PC-3 (cell line): ENCODE results near the gene BCAS4. TPM values are rescaled to one million over a fixed set of nuclear protein-coding genes. Genes with fewer than 3 reads are reported as not detected.

Source experiments
- ATAC-seq: fragments of 200-7000 bp; cut with Tn5 transposase; 2 replicates; pipeline ENCODE4 v1.9.1; 2020; ENCODE audit warnings: mild to moderate bottlenecking, moderate library complexity
- BruUV-seq: library from RNA; stranded (reverse); fragments of 400-500 nt; replicated peaks from 2 replicates; lab custom pipeline; 2021; lab: Mats Ljungman, UMichigan
- CTCF ChIA-PET: fragments of 300-600 bp; sonication (Branson Sonifier 250); formaldehyde crosslinking; loops from one replicate; lab custom pipeline; 2022; ENCODE audit warnings: antibody characterized with exemption; lab: Charles Lee
- POLR2A ChIA-PET: fragments of 300-600 bp; sonication (Branson Sonifier 250); formaldehyde crosslinking; loops from one replicate; lab custom pipeline; 2022; ENCODE audit warnings: antibody characterized with exemption; ENCODE audit not compliant: unreplicated experiment; lab: Charles Lee
- DNase-seq: peaks from one replicate; pipeline ENCODE4 v3.0.0-alpha.2; 2015
- H2AFZ ChIP-seq: fragments of 300-600 bp; sonication (generic); 2 replicates; pipeline ENCODE4 v1.6.0; 2016; ENCODE audit warnings: antibody characterized with exemption, low read length
- H3F3A ChIP-seq: fragments of 300-600 bp; sonication (generic); one replicate; pipeline ENCODE4 v1.6.0; 2017; ENCODE audit warnings: antibody characterized with exemption, low read length, control low read depth, mild to moderate bottlenecking; ENCODE audit not compliant: unreplicated experiment
- H3K27ac ChIP-seq: fragments of 300-600 bp; sonication (generic); 2 replicates; pipeline ENCODE4 v1.5.1; 2016; ENCODE audit warnings: mild to moderate bottlenecking, low read length
- H3K27me3 ChIP-seq: fragments of 300-600 bp; sonication (generic); 2 replicates; pipeline ENCODE4 v1.6.1; 2016; ENCODE audit warnings: low read length, mixed read lengths
- H3K36me3 ChIP-seq: fragments of 300-600 bp; sonication (generic); 2 replicates; pipeline ENCODE4 v1.6.1; 2016; ENCODE audit warnings: low read depth, mixed run types, low read length, mixed read lengths
- H3K4me1 ChIP-seq: fragments of 300-600 bp; sonication (generic); 2 replicates; pipeline ENCODE4 v1.5.1; 2016; ENCODE audit warnings: low read length; ENCODE audit not compliant: insufficient read depth
- H3K4me2 ChIP-seq: fragments of 300-600 bp; sonication (generic); 2 replicates; pipeline ENCODE4 v1.6.0; 2016; ENCODE audit warnings: low read length
- H3K4me3 ChIP-seq: fragments of 300-600 bp; sonication (generic); 2 replicates; pipeline ENCODE4 v1.5.1; 2016; ENCODE audit warnings: mild to moderate bottlenecking, low read length, mixed read lengths
- H3K79me2 ChIP-seq: fragments of 300-600 bp; sonication (generic); 2 replicates; pipeline ENCODE4 v1.6.1; 2017; ENCODE audit warnings: low read length, mixed read lengths
- H3K9ac ChIP-seq: fragments of 300-600 bp; sonication (generic); 2 replicates; pipeline ENCODE4 v1.6.0; 2016; ENCODE audit warnings: mild to moderate bottlenecking, low read length
- H3K9me2 ChIP-seq: fragments of 300-600 bp; sonication (generic); replicated peaks from 2 replicates; pipeline ENCODE4 v1.6.1; 2016; ENCODE audit warnings: mixed run types, low read length, mixed read lengths
- H3K9me3 ChIP-seq: fragments of 300-600 bp; sonication (generic); 2 replicates; pipeline ENCODE4 v1.6.1; 2016; ENCODE audit warnings: low read length, mixed read lengths
- H4K20me1 ChIP-seq: fragments of 300-600 bp; sonication (generic); 2 replicates; pipeline ENCODE4 v1.6.1; 2016; ENCODE audit warnings: low read length, mixed read lengths
- EZH2 ChIP-seq: fragments of 300-600 bp; sonication (generic); IDR thresholded peaks from one replicate; pipeline ENCODE4 v1.6.1; 2017; ENCODE audit warnings: antibody characterized with exemption, mild to moderate bottlenecking, low read length; ENCODE audit not compliant: unreplicated experiment
- EZH2phosphoT487 ChIP-seq: fragments of 300-600 bp; sonication (generic); IDR thresholded peaks from 2 replicates; pipeline ENCODE4 v1.6.1; 2018; ENCODE audit warnings: mild to moderate bottlenecking, antibody characterized with exemption, low read length, borderline replicate concordance
- intact Hi-C: fragments of 100-400 bp; cut with micrococcal nuclease; formaldehyde crosslinking; loops from 2 replicates; pipeline ENCODE4 v1.9.0; 2023
- total RNA-seq: library from RNA; depleted of rRNA; stranded (reverse); fragments of >200 nt; gene quantifications from 2 replicates; pipeline ENCODE4 v1.2.3, GENCODE V29; 2014
- TF ChIP-seq, protein P1 (sequence below): fragments of 300-600 bp; sonication (generic); conservative IDR thresholded peaks from 2 replicates; pipeline ENCODE4 v1.5.1; 2017; ENCODE audit warnings: antibody characterized with exemption, low read depth, mild to moderate bottlenecking, low read length

BCAS4 gene
- total RNA-seq, 1 experiment from 2014 or later = 56.9 TPM

DNA sequence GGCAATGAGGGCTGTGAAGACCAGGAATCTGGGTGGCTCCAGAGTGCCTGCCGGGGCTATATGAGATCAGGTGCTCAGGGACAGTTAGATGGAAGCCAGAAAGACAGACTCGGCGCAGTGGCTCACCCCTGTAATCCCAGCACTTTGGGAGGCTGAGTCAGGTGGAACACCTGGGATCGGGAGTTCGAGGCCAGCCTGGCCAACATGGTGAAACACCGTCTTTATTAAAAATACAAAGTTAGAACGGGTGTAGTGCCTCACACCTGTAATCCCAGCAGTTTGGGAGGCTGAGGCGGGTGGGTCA lies 43.4 kb downstream of the BCAS4 start:
- no peak overlapping the region for H3K9ac ChIP-seq
- BruUV-seq = no TSS peak
- TF ChIP-seq EZH2phosphoT487 (no peak), EZH2 (no peak)
- TF ChIP-seq, protein P1, sequence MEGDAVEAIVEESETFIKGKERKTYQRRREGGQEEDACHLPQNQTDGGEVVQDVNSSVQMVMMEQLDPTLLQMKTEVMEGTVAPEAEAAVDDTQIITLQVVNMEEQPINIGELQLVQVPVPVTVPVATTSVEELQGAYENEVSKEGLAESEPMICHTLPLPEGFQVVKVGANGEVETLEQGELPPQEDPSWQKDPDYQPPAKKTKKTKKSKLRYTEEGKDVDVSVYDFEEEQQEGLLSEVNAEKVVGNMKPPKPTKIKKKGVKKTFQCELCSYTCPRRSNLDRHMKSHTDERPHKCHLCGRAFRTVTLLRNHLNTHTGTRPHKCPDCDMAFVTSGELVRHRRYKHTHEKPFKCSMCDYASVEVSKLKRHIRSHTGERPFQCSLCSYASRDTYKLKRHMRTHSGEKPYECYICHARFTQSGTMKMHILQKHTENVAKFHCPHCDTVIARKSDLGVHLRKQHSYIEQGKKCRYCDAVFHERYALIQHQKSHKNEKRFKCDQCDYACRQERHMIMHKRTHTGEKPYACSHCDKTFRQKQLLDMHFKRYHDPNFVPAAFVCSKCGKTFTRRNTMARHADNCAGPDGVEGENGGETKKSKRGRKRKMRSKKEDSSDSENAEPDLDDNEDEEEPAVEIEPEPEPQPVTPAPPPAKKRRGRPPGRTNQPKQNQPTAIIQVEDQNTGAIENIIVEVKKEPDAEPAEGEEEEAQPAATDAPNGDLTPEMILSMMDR = no peak

DNA sequence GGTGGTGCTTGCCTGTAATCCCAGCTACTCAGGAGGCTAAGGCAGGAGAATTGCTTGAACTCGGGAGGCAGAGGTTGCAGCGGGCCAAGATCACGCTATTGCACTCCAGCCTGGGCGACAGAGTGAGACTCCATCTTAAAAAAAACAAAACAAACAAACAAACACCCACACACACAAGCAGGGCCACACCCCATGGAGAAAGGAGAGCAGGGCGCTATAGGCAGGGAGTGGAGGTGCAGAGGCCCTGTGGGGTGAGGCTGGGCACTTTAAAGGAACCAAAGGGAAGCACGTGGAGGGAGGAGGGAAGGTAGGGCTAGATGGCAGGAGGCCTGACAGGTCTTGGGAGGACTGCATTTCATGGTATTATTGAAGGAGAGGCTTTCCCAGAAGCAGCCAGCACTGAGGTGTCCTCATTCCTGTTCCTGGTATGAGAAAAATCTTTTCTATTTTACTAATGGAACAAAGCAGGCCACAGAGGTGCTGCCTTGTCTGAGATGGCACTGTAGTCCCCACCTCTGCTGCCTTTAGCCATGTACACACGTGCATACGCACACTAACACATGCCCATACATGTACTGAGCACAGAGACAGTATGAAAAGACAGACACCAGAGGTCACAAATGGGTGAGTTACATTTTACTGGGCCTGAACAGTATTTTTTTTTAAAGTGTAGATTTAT lies 44.0 kb downstream of the BCAS4 start:
- BruUV-seq = no TSS peak
- Histone ChIP-seq H2AFZ (no peak overlapping the region), H3K4me2 (no peak overlapping the region), H3K4me1 (no peaks in the 10 kb centered on the region), H3K27ac (no peak overlapping the region), H3K9me3 (no peaks in the 10 kb centered on the region), H3K36me3 (no peaks in the 10 kb centered on the region), H3K4me3 (no peak overlapping the region), H3K9ac (no peak overlapping the region), H3F3A (no peaks in the 10 kb centered on the region), H4K20me1 (no peaks in the 10 kb centered on the region), H3K27me3 (no peaks in the 10 kb centered on the region), H3K79me2 (no peaks in the 10 kb centered on the region), H3K9me2 (no peaks in the 10 kb centered on the region)
- CTCF ChIA-PET = no interaction called here
- POLR2A ChIA-PET = no interaction called here
- TF ChIP-seq EZH2 (no peak), EZH2phosphoT487 (no peak)
- TF ChIP-seq, protein P1 = no peak
- intact Hi-C loops = no loop called here
- DNase-seq = no peak
- ATAC-seq = no peak

More for the DNA sequence above, 43.4 kb downstream of the BCAS4 start:
- intact Hi-C loops = no loop called here
- no peak for DNase-seq
- H3K27ac ChIP-seq = no peak overlapping the region
- no peaks in the 10 kb centered on the region for H3K9me3 ChIP-seq
- no peaks in the 10 kb centered on the region for H4K20me1 ChIP-seq
- no peak for ATAC-seq
- no peaks in the 10 kb centered on the region for H3F3A ChIP-seq
- no peaks in the 10 kb centered on the region for H3K27me3 ChIP-seq
- no peaks in the 10 kb centered on the region for H3K36me3 ChIP-seq
- CTCF ChIA-PET = no interaction called here
- H3K4me2 ChIP-seq = no peak overlapping the region
- no peaks in the 10 kb centered on the region for H3K4me1 ChIP-seq
- POLR2A ChIA-PET = no interaction called here
- H3K79me2 ChIP-seq = no peaks in the 10 kb centered on the region
- H2AFZ ChIP-seq = no peak overlapping the region
- no peak overlapping the region for H3K4me3 ChIP-seq
- no peaks in the 10 kb centered on the region for H3K9me2 ChIP-seq

DNA sequence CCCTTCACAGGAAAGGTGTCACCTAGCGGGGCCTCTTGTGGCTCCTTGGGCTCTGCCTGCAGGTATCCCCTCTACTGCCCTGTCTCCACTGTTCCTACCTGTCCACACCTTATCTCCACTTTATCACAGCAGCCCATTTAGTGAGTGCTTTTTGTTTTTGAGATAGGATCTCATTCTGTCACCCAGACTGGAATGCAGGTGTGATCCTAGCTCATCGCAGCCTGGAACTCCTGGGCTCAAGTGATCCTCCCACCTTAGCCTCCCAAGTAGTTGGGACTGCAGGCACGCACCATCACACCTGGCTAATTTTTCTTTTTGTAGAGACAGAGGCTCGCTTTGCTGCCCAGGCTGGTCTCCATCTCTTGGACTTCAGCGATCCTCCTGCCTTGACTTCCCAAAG lies 48.0 kb downstream of the BCAS4 start:
- ATAC-seq (no peak), DNase-seq (no peak)
- no peaks in the 10 kb centered on the region for H3K79me2 ChIP-seq
- no peak for TF ChIP-seq EZH2phosphoT487
- TF ChIP-seq, protein P1 = no peak
- TF ChIP-seq EZH2 = no peak
- intact Hi-C loops = no loop called here
- no peaks in the 10 kb centered on the region for H3K9me3 ChIP-seq
- H3F3A ChIP-seq = no peaks in the 10 kb centered on the region
- peaks cover 9% of the 10 kb centered on the region for H3K4me1 ChIP-seq
- H3K36me3 ChIP-seq = no peaks in the 10 kb centered on the region
- H3K27me3 ChIP-seq = no peaks in the 10 kb centered on the region
- H4K20me1 ChIP-seq = no peaks in the 10 kb centered on the region
- no peak overlapping the region for H3K9ac ChIP-seq
- no peak overlapping the region for H3K4me2 ChIP-seq
- H3K27ac ChIP-seq = no peak overlapping the region
- no TSS peak for BruUV-seq
- no peak overlapping the region for H2AFZ ChIP-seq
- POLR2A ChIA-PET = no interaction called here
- CTCF ChIA-PET = no interaction called here
- H3K4me3 ChIP-seq = no peak overlapping the region
- H3K9me2 ChIP-seq = no peaks in the 10 kb centered on the region
